DMS79 treated with DMSO at 0.1 percent for 48 hours (cell line): ENCODE measurements around the gene RAB31.
"Not testable (repeated sequence)": the region's sequence is repeated elsewhere in the genome, so short reads cannot be mapped to it uniquely, and the experiment has no call there.

Experiments
- DNase-seq: peaks from one replicate; lab custom pipeline; 2025; lab: John Stamatoyannopoulos, UW

Gene RAB31

GRCh38 chr18:9841752-9842151 is 133.7 kb downstream of the RAB31 start:
- DNase-seq: no peak

GRCh38 chr18:9842448-9842847 is 134.3 kb downstream of the RAB31 start:
- no peak for DNase-seq

GRCh38 chr18:9845256-9845655 is 137.2 kb downstream of the RAB31 start:
- DNase-seq: no peak

GRCh38 chr18:9846162-9846925 is 138.2 kb downstream of the RAB31 start:
- DNase-seq: no peak

- no peak for DNase-seq
These were observed 140.2 kb downstream of the RAB31 start for GRCh38 chr18:9848170-9848879.

GRCh38 chr18:9849407-9850283 is 141.5 kb downstream of the RAB31 start:
- peak; percentile 57 for DNase-seq

GRCh38 chr18:9850309-9850708 is 142.2 kb downstream of the RAB31 start:
- DNase-seq: no peak

GRCh38 chr18:9851511-9851910 is 143.4 kb downstream of the RAB31 start:
- DNase-seq: no peak

GRCh38 chr18:9852266-9853081 is 144.4 kb downstream of the RAB31 start:
- DNase-seq: no peak

GRCh38 chr18:9854801-9855676 is 146.9 kb downstream of the RAB31 start:
- DNase-seq: no peak

GRCh38 chr18:9855681-9856080 is 147.6 kb downstream of the RAB31 start:
- no peak for DNase-seq

- DNase-seq: no peak
These were observed 148.0 kb downstream of the RAB31 start for GRCh38 chr18:9856092-9856491.

- DNase-seq: not testable (repeated sequence)
These were observed 149.4 kb downstream of the RAB31 start for GRCh38 chr18:9857479-9857998.

GRCh38 chr18:9858642-9859041 is 150.5 kb downstream of the RAB31 start:
- no peak for DNase-seq

- no peak for DNase-seq
These were observed 151.1 kb downstream of the RAB31 start for GRCh38 chr18:9859232-9859631.

GRCh38 chr18:9860682-9861081 is 152.6 kb downstream of the RAB31 start:
- peak; percentile 16 for DNase-seq

- DNase-seq: no peak
These were observed 153.1 kb downstream of the RAB31 start for GRCh38 chr18:9861157-9861556.

GRCh38 chr18:9861933-9862332 is 153.8 kb downstream of the RAB31 start:
- DNase-seq: no peak

GRCh38 chr18:9862686-9863085 is 154.6 kb downstream of the RAB31 start:
- no peak for DNase-seq

GRCh38 chr18:9863282-9863681 is 155.2 kb downstream of the RAB31 start:
- no peak for DNase-seq
